Thyroid gland (tissue), 4 donors: ENCODE data around the gene NRG3.

Source experiments
- POLR2A ChIP-seq, 2 donors: fragments of 450-650 bp; IDR thresholded peaks; one replicate each; pipeline ENCODE4 v1.6.1; 2017; ENCODE audit warnings: antibody characterized with exemption in 2 of 2, mild to moderate bottlenecking in 2 of 2, moderate library complexity in 1 of 2
- TF ChIP-seq, protein P1 (sequence below), 6 experiments: fragments of 200-600 bp in 3 of 6; fragments of 450-650 bp in 3 of 6; sonication (generic) in 3 of 6; IDR thresholded peaks; one replicate each; pipeline ENCODE4 v1.5.1; 2016 to 2019; ENCODE audit warnings: antibody characterized with exemption in 6 of 6, mild to moderate bottlenecking in 2 of 6, inconsistent platforms in 1 of 6, moderate library complexity in 1 of 6

DNA sequence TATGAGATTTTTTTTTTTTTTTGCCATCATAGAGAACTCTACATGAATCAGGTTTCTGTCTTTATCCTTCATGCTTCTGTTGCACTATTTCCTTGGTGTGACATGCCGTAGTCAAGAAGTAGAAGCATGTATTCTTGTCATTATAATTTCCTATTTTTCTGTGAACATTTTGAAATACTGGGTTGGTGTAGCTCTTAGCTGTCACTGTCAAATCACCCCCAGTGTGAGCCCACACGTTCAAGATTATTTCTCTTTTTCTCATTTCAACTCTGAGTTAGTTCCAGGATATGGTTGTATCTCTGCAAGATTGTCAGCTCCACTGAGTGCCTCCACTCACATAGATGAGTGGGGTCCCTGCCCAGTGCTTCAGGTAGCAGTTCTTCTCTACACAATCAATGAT, 209.5 kb downstream of the NRG3 start:
- TF ChIP-seq, protein P1, sequence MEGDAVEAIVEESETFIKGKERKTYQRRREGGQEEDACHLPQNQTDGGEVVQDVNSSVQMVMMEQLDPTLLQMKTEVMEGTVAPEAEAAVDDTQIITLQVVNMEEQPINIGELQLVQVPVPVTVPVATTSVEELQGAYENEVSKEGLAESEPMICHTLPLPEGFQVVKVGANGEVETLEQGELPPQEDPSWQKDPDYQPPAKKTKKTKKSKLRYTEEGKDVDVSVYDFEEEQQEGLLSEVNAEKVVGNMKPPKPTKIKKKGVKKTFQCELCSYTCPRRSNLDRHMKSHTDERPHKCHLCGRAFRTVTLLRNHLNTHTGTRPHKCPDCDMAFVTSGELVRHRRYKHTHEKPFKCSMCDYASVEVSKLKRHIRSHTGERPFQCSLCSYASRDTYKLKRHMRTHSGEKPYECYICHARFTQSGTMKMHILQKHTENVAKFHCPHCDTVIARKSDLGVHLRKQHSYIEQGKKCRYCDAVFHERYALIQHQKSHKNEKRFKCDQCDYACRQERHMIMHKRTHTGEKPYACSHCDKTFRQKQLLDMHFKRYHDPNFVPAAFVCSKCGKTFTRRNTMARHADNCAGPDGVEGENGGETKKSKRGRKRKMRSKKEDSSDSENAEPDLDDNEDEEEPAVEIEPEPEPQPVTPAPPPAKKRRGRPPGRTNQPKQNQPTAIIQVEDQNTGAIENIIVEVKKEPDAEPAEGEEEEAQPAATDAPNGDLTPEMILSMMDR (IDR thresholded peaks at IDR 0.05): no peak
- no peak for TF ChIP-seq POLR2A (IDR thresholded peaks at IDR 0.05)
